Upper lobe of right lung (tissue), 1 donor: ENCODE results near the gene CLRN1. TPM values are rescaled to one million over a fixed set of nuclear protein-coding genes. Genes with fewer than 3 reads are reported as not detected.

Experiments
- ATAC-seq: fragments of 200-7000 bp; cut with Tn5 transposase; one replicate; pipeline ENCODE4 v1.9.1; 2020; ENCODE audit warnings: mild to moderate bottlenecking, moderate library complexity
- DNase-seq: peaks from one replicate; pipeline ENCODE4 v3.0.0-alpha.2; 2020
- H3K27ac ChIP-seq: fragments of 200-600 bp; one replicate; pipeline ENCODE4 v1.8.0; 2022
- H3K27me3 ChIP-seq: fragments of 200-600 bp; one replicate; pipeline ENCODE4 v1.8.0; 2022; ENCODE audit warnings: mild to moderate bottlenecking
- H3K36me3 ChIP-seq: fragments of 200-600 bp; one replicate; pipeline ENCODE4 v1.8.0; 2022
- H3K4me1 ChIP-seq: fragments of 200-600 bp; one replicate; pipeline ENCODE4 v1.8.0; 2022
- H3K4me3 ChIP-seq: fragments of 200-600 bp; one replicate; pipeline ENCODE4 v1.8.0; 2022; ENCODE audit warnings: mild to moderate bottlenecking
- H3K9me3 ChIP-seq: fragments of 200-600 bp; one replicate; pipeline ENCODE4 v1.8.0; 2022
- intact Hi-C: fragments of 100-400 bp; cut with DNase I; formaldehyde crosslinking; loops from one replicate; pipeline ENCODE4 v1.11.0; 2022
- total RNA-seq: library from RNA; stranded (reverse); fragmentation: NEBNext Ultra II Directional; extraction: Animal tissue kit (Norgen Biotek cat#: 25700); gene quantifications from one replicate; pipeline ENCODE4 v1.2.1, GENCODE V29; 2021
- TF ChIP-seq, protein P1 (sequence below): fragments of 200-600 bp; IDR thresholded peaks from one replicate; pipeline ENCODE4 v1.8.0; 2022; ENCODE audit warnings: antibody characterized with exemption
- donor health status: DM: no; HTN: yes; CAD: no; lungs with severe emphysema.

CLRN1 gene
- total RNA-seq, 1 donor from 2014 or later = not detected

DNA sequence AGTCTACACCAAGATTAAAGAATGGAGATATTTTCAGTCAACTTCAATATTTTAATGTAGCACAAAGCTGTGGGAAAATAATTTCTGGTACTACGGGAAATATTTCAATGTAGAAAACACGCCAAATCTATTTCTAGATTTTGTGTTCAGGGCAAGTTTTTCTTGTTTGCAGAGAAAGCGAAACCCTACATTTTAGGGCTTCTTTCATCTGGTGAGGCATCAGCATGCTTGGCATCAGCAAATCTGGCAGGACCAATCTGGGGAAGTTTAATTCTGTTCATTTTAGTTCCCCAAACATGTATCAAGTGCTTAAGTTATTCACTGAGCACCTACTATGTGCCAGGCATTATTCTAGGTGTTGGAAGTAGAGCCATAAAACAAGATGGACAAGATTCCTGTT lies 30.3 kb downstream of the CLRN1 start:
- Histone ChIP-seq H3K4me3 (no peak overlapping the region), H3K27ac (no peak overlapping the region), H3K36me3 (no peaks in the 10 kb centered on the region), H3K27me3 (no peaks in the 10 kb centered on the region), H3K4me1 (no peaks in the 10 kb centered on the region), H3K9me3 (no peaks in the 10 kb centered on the region)
- intact Hi-C loops = no loop called here
- TF ChIP-seq, protein P1, sequence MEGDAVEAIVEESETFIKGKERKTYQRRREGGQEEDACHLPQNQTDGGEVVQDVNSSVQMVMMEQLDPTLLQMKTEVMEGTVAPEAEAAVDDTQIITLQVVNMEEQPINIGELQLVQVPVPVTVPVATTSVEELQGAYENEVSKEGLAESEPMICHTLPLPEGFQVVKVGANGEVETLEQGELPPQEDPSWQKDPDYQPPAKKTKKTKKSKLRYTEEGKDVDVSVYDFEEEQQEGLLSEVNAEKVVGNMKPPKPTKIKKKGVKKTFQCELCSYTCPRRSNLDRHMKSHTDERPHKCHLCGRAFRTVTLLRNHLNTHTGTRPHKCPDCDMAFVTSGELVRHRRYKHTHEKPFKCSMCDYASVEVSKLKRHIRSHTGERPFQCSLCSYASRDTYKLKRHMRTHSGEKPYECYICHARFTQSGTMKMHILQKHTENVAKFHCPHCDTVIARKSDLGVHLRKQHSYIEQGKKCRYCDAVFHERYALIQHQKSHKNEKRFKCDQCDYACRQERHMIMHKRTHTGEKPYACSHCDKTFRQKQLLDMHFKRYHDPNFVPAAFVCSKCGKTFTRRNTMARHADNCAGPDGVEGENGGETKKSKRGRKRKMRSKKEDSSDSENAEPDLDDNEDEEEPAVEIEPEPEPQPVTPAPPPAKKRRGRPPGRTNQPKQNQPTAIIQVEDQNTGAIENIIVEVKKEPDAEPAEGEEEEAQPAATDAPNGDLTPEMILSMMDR = no peak
- no peak for DNase-seq
- ATAC-seq = no peak

DNA sequence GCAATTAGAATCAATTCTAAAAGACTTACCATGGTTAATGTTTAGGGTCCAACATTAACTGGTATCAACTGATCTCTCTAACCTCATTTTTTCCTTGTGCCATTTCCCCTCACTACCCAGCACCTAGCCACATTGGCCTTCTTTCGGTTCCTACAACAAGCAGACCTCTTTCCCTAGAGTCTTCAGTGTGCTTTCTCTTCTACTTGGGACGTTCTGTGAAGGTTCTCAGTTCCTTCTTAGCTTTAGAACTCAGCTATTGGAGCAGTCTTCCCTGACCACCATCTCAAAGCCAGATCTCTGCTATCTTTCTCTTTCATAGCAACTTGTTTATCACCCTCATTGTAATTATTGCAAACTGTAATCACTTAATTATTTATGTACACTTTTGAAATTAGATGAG lies 35.8 kb downstream of the CLRN1 start:
- H3K9me3 ChIP-seq = no peaks in the 10 kb centered on the region
- DNase-seq (no peak), ATAC-seq (no peak)
- no peaks in the 10 kb centered on the region for H3K36me3 ChIP-seq
- no peaks in the 10 kb centered on the region for H3K27me3 ChIP-seq
- intact Hi-C loops = no loop called here
- no peak overlapping the region for H3K27ac ChIP-seq
- TF ChIP-seq, protein P1 = no peak
- no peaks in the 10 kb centered on the region for H3K4me1 ChIP-seq
- no peak overlapping the region for H3K4me3 ChIP-seq

DNA sequence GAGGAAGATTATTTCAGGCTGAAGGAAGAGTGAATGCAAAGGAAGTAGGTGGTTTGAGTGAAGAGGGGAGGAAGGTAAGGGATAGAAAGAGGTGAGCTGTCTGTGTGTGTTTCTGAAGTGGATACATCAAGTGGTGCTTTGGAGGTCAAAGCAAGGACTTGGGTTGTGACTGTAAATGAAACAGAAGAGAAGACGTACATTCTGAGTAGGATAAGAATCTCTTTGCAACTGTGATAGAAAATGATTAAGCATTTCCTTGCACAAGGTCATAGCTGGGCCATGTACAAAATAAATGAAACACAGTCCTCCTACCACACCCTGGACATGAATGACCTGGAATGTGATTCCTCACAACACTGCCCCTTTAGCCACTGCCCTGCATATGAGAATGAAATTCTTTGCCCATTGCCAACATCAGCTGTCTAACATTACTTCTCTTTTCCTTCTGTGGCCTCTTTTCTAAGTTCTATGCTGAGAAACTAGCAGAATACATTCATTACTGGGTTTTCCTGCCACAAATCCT lies 39.0 kb downstream of the CLRN1 start:
- intact Hi-C loops = no loop called here
- H3K4me3 ChIP-seq = no peak overlapping the region
- no peak overlapping the region for H3K27ac ChIP-seq
- no peaks in the 10 kb centered on the region for H3K27me3 ChIP-seq
- H3K4me1 ChIP-seq = no peaks in the 10 kb centered on the region
- DNase-seq (no peak), ATAC-seq (no peak)
- no peaks in the 10 kb centered on the region for H3K9me3 ChIP-seq
- TF ChIP-seq, protein P1 = no peak
- H3K36me3 ChIP-seq = no peaks in the 10 kb centered on the region

DNA sequence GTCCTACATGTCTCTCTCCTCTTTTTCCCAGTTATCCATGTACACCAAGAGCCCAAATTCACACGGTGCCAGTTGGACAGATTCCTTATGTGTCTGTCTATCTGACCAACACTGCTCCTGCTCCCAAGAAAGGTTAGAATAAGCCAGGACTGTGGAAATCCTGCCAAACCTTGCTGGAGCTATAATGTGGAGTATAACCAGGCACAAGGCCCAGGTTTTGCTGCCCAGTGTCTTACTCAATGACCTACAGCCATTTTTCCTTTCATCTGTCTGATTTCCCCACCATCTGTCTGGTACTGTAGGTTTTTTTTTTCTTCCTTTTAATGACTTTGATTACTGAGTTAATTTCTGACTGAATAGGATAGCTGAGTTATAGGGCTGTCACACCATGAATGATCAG lies 40.8 kb downstream of the CLRN1 start:
- TF ChIP-seq, protein P1 = no peak
- Histone ChIP-seq H3K9me3 (no peaks in the 10 kb centered on the region), H3K36me3 (no peaks in the 10 kb centered on the region), H3K27ac (no peak overlapping the region), H3K4me1 (no peaks in the 10 kb centered on the region), H3K4me3 (no peak overlapping the region), H3K27me3 (no peaks in the 10 kb centered on the region)
- DNase-seq = no peak
- no peak for ATAC-seq
- intact Hi-C loops = no loop called here

DNA sequence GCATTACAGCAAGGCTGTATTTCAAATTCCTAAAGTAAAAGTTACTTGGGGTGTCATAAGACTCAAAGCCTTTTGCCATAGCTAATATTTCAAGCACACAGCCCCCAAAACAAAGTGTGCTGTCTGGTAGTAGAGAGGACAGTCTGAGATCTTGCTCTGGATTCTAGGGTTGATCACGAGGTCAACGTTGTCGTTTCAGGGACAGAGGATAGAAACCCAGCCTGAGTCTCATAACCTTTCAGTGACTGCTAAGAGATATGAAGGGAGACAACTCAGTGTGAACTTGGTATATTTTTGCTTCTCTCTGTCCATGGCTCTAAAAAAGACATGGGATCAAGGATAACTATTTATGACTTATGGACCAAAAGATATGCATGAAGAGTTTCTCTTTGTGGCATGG lies 41.7 kb downstream of the CLRN1 start:
- H3K9me3 ChIP-seq = no peaks in the 10 kb centered on the region
- no peaks in the 10 kb centered on the region for H3K36me3 ChIP-seq
- no peaks in the 10 kb centered on the region for H3K4me1 ChIP-seq
- no peak for DNase-seq
- no peak for ATAC-seq
- intact Hi-C loops = no loop called here
- TF ChIP-seq, protein P1 = no peak
- H3K27ac ChIP-seq = no peak overlapping the region
- H3K27me3 ChIP-seq = peaks cover under 1% of the 10 kb centered on the region
- H3K4me3 ChIP-seq = no peak overlapping the region

DNA sequence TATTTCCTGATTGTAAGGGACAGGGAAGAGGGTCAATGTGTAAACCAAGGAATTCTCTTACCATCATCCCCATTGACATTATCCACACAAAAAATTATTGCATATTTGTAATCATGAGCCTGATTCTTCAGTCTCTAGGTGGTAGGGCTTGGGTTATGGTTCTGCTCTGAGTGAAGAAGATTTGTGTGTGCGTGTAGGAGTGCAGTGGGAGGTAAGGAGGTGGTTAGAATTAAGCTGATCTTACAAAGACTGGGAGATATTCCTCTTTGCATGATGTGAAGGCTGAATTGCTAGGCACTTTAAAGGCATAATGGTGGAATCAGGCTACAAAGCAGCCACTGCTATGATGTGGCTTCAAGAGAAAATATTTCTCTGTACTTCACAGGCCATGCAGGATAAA lies 44.3 kb downstream of the CLRN1 start:
- DNase-seq (no peak), ATAC-seq (no peak)
- intact Hi-C loops = no loop called here
- Histone ChIP-seq H3K27ac (no peak overlapping the region), H3K27me3 (peaks cover 9% of the 10 kb centered on the region), H3K36me3 (no peaks in the 10 kb centered on the region), H3K4me1 (no peaks in the 10 kb centered on the region), H3K9me3 (no peaks in the 10 kb centered on the region), H3K4me3 (no peak overlapping the region)
- TF ChIP-seq, protein P1 = no peak
